GM19023 (cell line): ENCODE data around the gene SLTM.
"Not testable (repeated sequence)": the region's sequence is repeated elsewhere in the genome, so short reads cannot be mapped to it uniquely, and the experiment has no call there.

Source experiments
- ATAC-seq: cut with Tn5 transposase; IDR thresholded peaks from one replicate; pipeline ENCODE4 v1.9.1; 2021; ENCODE audit warnings: mild to moderate bottlenecking, moderate library complexity; ENCODE audit not compliant: unreplicated experiment

Gene SLTM

GRCh38 chr15:58877999-58878825 is 55.3 kb downstream of the SLTM start:
- no peak for ATAC-seq

- ATAC-seq: no peak
Measured at GRCh38 chr15:58876306-58877106, 57.0 kb downstream of the SLTM start.

- no peak for ATAC-seq
Measured at GRCh38 chr15:58875343-58875742, 58.1 kb downstream of the SLTM start.

GRCh38 chr15:58873267-58873666 is 60.2 kb downstream of the SLTM start:
- no peak for ATAC-seq

GRCh38 chr15:58870451-58870850 is 63.0 kb downstream of the SLTM start:
- no peak for ATAC-seq

GRCh38 chr15:58867926-58868325 is 65.6 kb downstream of the SLTM start:
- ATAC-seq: no peak

- no peak for ATAC-seq
Measured at GRCh38 chr15:58865425-58865880, 68.0 kb downstream of the SLTM start.

GRCh38 chr15:58864602-58865424 is 68.7 kb downstream of the SLTM start:
- no peak for ATAC-seq

- ATAC-seq: no peak
Measured at GRCh38 chr15:58862326-58862725, 71.2 kb downstream of the SLTM start.

GRCh38 chr15:58856621-58857020 is 76.9 kb downstream of the SLTM start:
- not testable (repeated sequence) for ATAC-seq

GRCh38 chr15:58856086-58856485 is 77.4 kb downstream of the SLTM start:
- ATAC-seq: no peak

- no peak for ATAC-seq
Measured at GRCh38 chr15:58854593-58854992, 78.9 kb downstream of the SLTM start.

GRCh38 chr15:58852347-58852746 is 81.1 kb downstream of the SLTM start:
- ATAC-seq: no peak

GRCh38 chr15:58851205-58851604 is 82.3 kb downstream of the SLTM start:
- not testable (repeated sequence) for ATAC-seq

GRCh38 chr15:58842713-58843396 is 90.6 kb downstream of the SLTM start:
- no peak for ATAC-seq

GRCh38 chr15:58840048-58840447 is 93.4 kb downstream of the SLTM start:
- ATAC-seq: no peak

GRCh38 chr15:58839485-58839884 is 94.0 kb downstream of the SLTM start:
- ATAC-seq: no peak

- not testable (repeated sequence) for ATAC-seq
Measured at GRCh38 chr15:58833681-58834426, 99.6 kb downstream of the SLTM start.

GRCh38 chr15:58830556-58830955 is 102.9 kb downstream of the SLTM start:
- no peak for ATAC-seq
